Stimulated activated CD8-positive, alpha-beta memory T cell treated with anti-CD3 and anti-CD28 coated beads, Interleukin-15, amount 100 ng/mL, for 4 hours (primary cell): ENCODE measurements around the gene GRB10.
"Not testable (repeated sequence)": the region's sequence is repeated elsewhere in the genome, so short reads cannot be mapped to it uniquely, and the experiment has no call there.

ENCODE experiments used
- DNase-seq, 2 donors: peaks; one replicate each; pipeline ENCODE4 v3.0.0-alpha.2; 2020; ENCODE audit warnings: low read depth in 2 of 2

Gene GRB10

GRCh38 chr7:50743893-50744292 lies 38.8 kb downstream of the GRB10 start:
- DNase-seq: no peak

DNA sequence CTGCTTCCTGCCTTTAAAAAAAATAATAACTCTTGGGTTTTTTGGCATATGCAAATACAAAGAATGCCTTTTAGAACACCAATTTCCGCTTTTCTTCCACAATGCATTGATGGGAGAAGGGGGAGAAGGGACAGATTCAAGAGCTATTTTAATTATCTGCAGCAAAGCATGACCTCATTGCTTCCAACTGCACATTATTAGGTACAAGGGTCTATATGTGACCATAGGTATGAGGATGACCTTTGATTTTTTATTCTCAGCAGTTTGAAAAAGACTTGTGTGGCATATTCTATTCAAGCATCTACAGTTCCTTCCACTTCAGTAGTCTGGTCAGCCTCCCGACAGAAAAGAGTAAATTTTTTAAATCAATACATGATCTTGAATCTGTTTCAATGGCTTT lies 39.7 kb downstream of the GRB10 start:
- DNase-seq: no peak

- DNase-seq: no peak
Observed at GRCh38 chr7:50742401-50742800, 40.3 kb downstream of the GRB10 start.

- DNase-seq: peak; percentile 23 to 47
Observed at GRCh38 chr7:50739744-50740435, 42.8 kb downstream of the GRB10 start.

- DNase-seq: no peak
Observed at GRCh38 chr7:50738932-50739331, 43.8 kb downstream of the GRB10 start.

- DNase-seq: not testable (repeated sequence)
Observed at GRCh38 chr7:50735836-50736235, 46.9 kb downstream of the GRB10 start.

DNA sequence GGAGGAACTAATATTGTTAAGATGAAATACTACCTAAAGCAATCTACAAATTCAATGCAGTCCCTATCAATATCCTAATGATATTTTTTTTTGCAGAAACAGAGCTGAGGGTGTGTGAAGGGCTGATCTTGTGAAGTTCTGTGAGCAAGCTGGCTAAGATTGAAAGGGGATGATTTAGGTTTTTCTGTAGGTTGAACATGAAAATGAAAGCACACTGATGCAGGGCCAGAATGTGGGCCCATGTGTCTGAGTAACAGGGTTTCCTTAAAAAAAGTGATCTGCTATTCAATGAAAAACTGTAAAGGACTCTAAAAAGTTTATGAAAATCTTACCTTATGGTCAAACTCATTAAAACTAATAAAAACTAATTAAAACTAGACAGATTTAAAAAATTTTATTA lies 47.4 kb downstream of the GRB10 start:
- DNase-seq: no peak

GRCh38 chr7:50734246-50734645 lies 48.5 kb downstream of the GRB10 start:
- no peak for DNase-seq

DNA sequence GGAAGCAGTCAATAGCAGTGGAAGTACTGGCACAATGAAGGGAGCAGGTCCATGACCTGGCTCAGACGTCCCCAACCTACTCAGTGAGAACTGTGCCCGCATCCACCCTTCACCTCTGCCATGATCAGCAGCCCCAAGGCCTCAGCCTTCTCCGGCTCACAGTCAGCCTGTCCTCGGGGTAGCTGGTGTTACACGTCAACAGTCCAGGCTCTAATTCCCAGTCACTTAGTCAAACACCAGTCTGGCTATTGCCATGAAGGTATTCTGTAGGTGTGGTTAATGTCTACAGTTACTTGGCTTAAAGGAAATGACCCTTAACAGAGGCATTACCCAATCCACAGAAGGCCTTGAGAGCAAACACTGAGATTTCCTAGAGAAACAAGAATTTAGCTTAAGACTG lies 49.1 kb downstream of the GRB10 start:
- DNase-seq: no peak

DNA sequence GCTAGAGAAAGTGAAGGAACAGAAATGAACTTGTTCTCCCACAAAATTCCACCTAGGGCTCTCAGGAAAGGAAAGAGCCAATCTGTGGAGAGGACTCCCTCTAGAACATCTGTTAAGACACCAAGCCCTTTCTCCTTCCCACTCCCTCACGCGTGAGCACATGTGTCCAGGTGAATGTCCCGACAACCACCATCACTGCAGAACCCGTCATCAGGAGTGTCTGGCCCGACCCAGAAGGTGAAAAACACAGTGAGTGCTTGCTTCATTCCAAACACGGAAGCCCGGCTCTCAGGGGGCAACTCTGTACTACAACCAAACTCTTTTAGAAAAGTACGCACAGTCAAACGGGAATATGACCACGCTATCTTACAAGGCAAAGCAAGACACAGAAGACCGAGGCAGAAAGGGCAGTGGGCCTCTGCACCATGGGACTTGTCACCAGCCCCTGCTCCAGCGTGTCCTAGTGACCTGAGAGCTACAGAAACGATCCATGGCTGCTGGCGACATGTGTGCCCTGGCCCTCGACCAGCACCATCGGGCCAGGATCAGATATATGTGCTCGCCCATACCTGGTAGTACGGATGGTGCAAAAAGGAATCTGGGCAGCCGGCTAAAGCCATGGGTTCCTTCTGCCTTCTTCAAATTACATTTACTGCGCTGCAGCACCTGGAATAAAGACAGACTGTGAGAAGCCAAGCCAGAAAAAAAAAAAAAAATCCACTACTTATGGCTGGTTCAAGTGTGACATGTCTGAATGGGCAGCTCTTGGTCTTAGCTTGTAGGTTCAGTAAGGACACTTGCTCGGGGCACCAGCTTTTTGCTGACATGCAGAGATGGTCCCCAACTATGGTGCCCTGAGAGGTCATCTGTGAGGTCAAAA lies 50.8 kb downstream of the GRB10 start:
- DNase-seq: no peak

DNA sequence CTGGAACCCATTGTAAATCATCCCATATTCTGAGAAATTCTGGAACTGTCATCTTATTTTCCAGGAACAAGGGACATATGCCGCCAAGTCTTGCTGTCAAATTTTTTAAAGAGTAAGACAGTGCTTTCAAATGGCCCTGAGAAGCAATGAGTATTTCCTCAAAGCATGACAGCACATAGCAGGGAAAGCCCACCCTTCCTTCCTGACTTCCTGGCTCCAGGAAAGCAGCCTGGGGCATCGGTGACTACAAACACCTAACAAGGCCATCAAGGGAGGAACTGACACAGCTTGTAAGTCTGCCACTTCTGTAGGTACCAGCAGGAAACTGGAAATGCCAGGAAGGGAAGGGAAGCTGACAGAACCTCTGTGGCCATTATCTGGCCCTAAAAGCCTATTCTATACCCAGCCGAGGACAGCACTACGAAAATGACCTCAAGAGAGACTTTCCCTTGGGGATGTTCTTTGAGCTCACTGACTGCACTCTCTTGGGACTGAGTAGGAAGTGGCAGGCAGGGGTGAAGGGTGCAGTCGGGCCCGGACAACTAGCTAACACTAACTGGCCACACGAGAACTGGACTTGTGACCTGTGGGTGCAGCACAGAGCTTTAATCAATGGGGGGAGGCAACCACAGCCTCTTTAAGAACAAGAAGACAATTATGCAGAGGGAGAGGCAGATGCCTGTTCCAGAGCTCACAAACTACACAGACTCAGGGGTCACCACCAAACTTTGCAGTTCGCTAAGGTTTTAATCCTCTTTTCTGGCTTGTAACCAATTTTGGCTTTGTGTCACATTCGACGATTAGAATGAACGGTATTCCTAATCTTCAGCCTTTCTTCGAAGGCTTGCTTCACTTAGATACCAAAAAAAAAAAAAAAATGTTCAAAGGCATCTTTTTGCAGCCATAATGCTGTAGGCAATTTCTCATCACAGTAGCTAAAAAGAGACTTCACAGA lies 52.0 kb downstream of the GRB10 start:
- no peak for DNase-seq

DNA sequence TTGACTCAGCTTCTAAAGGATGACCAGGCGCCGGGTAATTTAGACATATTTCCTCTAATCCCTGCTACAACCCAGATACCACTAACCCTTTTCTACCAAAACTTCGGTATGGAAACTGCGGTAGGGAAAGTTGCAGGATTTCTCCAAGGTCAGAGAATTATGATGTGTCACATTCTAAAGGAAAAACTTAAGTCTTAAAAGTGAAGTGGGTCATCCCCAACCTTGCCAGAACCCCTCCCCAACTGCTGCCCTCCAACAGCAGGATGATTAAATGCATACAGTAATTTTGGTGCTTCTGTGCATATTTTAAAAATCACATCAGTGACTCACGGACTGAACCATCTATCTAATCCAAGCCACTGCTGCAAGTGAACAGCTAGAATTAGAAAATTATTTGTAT lies 52.7 kb downstream of the GRB10 start:
- DNase-seq: no peak

DNA sequence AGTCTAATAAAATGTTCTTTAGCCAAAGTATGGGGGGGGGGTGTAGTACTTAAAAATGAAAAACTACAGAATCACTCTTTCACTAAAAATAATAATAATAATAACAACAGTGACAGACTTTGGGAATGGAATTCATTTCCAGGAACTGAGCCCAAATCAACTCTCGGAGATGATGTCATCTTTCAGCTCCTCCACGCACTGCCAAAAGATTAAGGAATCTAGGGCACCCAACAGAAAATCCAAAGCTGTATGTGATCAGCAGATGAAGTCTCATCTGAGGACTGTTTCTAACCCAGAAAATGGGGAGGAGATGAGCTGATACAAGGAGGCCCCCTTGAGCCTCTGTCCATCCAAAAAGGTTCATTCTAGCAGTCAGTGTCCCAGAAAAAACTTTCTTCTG lies 54.5 kb downstream of the GRB10 start:
- DNase-seq: no peak

GRCh38 chr7:50727711-50728110 lies 55.0 kb downstream of the GRB10 start:
- DNase-seq: no peak

- no peak for DNase-seq
Observed at GRCh38 chr7:50727072-50727471, 55.6 kb downstream of the GRB10 start.

DNA sequence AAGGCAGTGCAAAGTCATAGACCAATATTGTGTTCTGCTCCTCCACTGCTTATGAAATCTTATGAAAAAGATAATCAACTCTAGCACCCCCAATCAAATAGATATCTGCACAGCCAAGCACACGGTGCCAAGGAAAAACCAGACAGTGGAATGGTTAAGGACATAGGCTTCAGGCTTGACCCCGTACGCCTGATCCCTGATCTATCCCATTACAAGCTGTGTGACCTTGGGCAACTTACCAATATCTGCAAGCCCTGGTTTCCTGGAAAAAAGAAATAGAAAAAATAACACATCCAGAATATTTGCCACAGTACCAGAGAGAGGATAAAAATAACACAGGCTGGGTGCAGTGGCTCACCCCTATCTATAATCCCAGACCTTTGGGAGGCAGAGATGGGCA lies 56.9 kb downstream of the GRB10 start:
- DNase-seq: no peak

DNA sequence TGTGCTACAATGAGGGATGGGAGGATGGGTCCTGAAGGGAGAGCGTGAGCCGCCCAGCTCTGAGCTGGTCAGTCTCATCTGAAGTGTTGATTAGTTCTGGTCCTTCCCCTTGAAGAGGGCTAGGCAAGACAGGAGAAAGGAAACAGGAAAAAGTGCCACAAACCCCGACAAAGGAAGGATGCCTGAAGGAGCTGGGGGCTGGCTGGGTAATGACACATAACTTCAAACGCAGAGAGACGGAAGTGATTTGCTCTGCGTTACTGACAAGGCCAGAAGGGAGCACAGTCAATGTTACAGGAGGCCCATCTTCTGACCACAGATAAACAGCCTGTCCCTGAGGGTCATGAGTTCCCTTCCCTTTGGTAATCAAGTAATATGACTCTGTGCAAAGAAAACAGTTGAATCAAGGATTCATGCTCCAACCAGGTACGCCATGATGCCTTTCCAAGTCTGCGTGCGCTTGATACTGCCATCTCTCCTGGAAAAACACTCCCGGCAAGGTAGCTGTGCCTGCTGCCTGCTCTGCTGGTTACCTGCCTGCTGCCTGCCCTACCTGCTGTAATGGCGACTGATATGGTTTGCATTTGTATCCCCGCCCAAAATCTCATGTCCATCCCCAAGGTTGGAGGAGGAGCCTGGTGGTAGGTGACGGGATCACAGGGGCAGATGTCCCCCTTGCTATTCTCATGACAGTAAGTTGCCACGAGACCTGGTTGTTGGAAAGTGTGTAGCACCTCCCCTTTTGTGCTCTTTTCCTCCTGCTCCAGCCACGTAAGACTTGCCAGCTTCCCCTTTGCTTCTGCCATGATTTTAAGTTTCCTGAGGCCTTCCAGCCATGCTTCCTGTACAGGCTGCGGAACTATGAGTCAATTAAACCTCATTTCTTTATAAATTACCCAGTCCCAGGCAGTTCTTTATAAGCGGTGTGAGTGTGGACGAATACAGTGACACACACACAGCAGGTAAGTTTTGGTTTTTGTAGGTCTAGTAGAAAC lies 57.9 kb downstream of the GRB10 start:
- no peak for DNase-seq

GRCh38 chr7:50723888-50724287 lies 58.8 kb downstream of the GRB10 start:
- DNase-seq: no peak

- DNase-seq: no peak
Observed at GRCh38 chr7:50723173-50723572, 59.5 kb downstream of the GRB10 start.

DNA sequence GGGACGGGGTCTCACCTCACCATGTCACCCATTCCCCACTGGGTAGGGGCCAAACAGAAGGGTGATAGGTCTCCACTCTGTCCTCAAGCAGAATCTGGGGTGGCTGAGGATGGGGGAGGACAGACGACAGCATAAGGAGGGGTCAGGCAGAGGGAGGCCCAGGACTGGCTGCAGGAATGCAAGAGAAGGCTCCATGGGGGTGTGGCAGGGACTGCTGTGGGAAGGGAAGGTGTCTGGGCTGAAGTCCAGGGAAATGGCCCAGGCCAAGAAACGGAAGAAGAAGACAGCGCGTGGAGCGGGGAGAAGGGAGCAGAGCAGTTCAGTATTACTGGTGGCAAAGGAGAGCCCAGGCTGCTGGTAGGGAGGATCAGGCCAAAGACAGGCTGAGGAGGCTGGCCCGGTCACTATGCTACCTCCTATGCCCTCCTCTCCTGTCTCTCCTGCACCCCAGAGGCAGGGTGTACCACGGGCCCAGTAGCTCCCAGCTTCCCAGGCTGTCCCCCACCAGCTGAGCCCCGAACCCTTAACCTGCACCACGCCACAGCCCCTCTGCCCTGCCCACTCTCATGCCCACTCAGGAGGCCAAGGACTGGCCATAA lies 60.9 kb downstream of the GRB10 start:
- no peak for DNase-seq
